PFSK-1 (cell line): ENCODE measurements around the gene ZNF133.

Experiments
- FOXP2 ChIP-seq: optimal IDR thresholded peaks from 2 replicates; pipeline ENCODE3; 2011; ENCODE audit warnings: borderline replicate concordance, control low read depth, inconsistent platforms; ENCODE audit not compliant: insufficient read depth; ENCODE audit errors: extremely low read length, extremely low read depth
- POLR2AphosphoS5 ChIP-seq: IDR thresholded peaks from 2 replicates; pipeline ENCODE4 v1.6.1; 2012; ENCODE audit warnings: low read depth, mild to moderate bottlenecking, control low read depth, low read length, moderate library complexity
- SIN3A ChIP-seq: IDR thresholded peaks from 2 replicates; pipeline ENCODE4 v1.6.1; 2012; ENCODE audit warnings: mild to moderate bottlenecking, low read length, moderate library complexity, borderline replicate concordance; ENCODE audit not compliant: insufficient read depth
- TAF1 ChIP-seq: IDR thresholded peaks from 2 replicates; pipeline ENCODE4 v1.6.1; 2012; ENCODE audit warnings: low read length, control low read depth, borderline replicate concordance; ENCODE audit not compliant: insufficient read depth
- TF ChIP-seq, protein P1 (sequence below), 2 experiments: IDR thresholded peaks; 2 replicates each; pipeline versions ENCODE4 v1.6.1 to v1.8.0; 2011 to 2012; ENCODE audit warnings: low read depth in 2 of 2, low read length in 2 of 2, control low read depth in 1 of 2, inconsistent platforms in 1 of 2, mild to moderate bottlenecking in 1 of 2, moderate library complexity in 1 of 2; ENCODE audit not compliant: insufficient read depth in 1 of 2

DNA sequence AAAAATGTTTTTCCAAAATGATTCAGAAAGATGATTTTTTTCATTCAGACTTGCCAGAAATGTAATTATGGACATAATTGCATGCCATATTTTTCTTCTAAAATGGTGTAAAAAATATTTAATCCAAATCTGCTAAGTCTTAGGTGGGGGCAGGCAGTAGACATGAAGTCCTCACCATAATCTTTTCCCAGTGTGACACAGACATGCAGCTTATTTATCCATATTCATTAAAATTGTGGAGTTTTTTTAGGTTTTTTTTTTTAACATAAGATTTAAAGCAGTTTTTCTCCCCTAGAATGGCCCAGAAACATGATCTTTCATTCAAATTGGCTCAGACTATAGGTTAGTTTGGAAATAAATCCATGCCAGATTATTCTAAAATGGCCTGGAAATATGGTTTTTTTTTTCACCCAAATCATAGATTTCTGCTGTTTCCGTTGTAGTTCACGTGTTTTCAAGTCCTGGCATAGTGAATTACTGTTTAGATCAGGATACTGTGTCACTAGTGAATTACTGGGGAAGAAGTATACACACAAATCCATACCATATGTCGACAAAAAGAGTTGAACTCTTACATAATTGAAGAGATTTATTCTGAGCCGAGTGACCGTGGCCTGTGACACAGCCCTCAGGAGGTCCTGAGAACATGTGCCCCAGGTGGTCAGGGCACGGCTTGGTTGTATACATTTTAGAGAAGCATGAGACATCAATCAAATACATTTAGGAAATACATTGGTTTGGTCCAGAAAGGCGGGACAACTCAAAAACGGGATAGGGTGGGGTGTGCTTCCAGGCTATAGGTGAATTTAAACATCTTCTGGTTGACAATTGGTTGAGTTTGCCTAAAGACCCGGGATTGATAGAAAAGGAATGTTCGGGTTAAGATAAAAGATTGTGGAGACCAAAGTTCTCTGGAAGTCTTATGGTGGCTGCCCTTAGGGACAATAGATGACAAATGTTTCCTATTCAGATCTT, 33.9 kb downstream of the ZNF133 start:
- TF ChIP-seq POLR2AphosphoS5 (no peak), TAF1 (no peak), SIN3A (no peak), FOXP2 (no peak)
- TF ChIP-seq, protein P1, sequence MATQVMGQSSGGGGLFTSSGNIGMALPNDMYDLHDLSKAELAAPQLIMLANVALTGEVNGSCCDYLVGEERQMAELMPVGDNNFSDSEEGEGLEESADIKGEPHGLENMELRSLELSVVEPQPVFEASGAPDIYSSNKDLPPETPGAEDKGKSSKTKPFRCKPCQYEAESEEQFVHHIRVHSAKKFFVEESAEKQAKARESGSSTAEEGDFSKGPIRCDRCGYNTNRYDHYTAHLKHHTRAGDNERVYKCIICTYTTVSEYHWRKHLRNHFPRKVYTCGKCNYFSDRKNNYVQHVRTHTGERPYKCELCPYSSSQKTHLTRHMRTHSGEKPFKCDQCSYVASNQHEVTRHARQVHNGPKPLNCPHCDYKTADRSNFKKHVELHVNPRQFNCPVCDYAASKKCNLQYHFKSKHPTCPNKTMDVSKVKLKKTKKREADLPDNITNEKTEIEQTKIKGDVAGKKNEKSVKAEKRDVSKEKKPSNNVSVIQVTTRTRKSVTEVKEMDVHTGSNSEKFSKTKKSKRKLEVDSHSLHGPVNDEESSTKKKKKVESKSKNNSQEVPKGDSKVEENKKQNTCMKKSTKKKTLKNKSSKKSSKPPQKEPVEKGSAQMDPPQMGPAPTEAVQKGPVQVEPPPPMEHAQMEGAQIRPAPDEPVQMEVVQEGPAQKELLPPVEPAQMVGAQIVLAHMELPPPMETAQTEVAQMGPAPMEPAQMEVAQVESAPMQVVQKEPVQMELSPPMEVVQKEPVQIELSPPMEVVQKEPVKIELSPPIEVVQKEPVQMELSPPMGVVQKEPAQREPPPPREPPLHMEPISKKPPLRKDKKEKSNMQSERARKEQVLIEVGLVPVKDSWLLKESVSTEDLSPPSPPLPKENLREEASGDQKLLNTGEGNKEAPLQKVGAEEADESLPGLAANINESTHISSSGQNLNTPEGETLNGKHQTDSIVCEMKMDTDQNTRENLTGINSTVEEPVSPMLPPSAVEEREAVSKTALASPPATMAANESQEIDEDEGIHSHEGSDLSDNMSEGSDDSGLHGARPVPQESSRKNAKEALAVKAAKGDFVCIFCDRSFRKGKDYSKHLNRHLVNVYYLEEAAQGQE (IDR thresholded peaks at IDR 0.05; ENCODE audit: insufficient read depth in 1 of 2, low read depth in 2 of 2, low read length in 2 of 2), result no peak
